ENCODE measurements around the gene DNAJC15.
"Not testable (repeated sequence)": the region's sequence is repeated elsewhere in the genome, so short reads cannot be mapped to it uniquely, and the experiment has no call there.

Gene DNAJC15

DNA sequence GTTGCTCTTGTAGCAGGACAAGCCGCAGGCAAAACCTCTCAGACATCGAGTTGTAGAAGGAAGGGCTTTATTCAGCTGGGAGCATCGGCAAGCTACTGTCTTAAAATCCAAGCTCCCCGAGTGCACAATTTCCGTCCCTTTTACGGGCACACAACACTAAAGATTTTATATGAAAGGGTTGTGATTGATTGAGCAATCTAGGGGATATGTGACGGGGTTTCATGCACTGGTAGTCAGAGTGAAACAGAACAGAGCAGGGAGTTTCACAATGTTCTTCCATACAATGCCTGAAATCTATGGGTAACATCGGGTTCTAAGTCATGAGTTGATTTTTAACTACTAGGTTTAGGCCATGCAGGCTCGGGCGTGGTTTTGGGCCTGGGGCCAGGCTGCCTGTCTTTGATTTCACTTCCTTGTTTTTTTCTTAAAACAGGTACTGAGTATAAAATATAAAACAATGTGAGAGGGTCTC, 22.0 kb downstream of the DNAJC15 start:
- peak in 1 of 5 experiments; percentile 69 for DNase-seq

DNA sequence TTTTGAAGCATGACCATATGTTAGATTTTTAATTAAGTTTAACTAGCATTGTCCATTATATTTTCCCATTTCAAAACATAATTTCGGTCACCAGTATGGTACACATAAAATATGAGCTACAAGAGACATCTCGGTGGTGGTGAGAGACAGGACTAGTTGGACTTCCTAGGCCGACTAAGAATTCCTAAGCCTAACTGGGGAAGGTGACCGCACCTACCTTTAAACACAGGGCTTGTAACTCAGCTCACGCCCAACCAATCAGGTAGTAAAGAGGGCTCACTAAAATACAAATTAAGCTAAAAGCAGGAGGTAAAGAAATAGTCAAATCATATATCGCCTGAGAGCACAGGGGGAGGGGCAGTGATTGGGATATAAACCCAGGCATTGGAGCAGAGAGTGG, 22.9 kb downstream of the DNAJC15 start:
- no peak for DNase-seq

DNA sequence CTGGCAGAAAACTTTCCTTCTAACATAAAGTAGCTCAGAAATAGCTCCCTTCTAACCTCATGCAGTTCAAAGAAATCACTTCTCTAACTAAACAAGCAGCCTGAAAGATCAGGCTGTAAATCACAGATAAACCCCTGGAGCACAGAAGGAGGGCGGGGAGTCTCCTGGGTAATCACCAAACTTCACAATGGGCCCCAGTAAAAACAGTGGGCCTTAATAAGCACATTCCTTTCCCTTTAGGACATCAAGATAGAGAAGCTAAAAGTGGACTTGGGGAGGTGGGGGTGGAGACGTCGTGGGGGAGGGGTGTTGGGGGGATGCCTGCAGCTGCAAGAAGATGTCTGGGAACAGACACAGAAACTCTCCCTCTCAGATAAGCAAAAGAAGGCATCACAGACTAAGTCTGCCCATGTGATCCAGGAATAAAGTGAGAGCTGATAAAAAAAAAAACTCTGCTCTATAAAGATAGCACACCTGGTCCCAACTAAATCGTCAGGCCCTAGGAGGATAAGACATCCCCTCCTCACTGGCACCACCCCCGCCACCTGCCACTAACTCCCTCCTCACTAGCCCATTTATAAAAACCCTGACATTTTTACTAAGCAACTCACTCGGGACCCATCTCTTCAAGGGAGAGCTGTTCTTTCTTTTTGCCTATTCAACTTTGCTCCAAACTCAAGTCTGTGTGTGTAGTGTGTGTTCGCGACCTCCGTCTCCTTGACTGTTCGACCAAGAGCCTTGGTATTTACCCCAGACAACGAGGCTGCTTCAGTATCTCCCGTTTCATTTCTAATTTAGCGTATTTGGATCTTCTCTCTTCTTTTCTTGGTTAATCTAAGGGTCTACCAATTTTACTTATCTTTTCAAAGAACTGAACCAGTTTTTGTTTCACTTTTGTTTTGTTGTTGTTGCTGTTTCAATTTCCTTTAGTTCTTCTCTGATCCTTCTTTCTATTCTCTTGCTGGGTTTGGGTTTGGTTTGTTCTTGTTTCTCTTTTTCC, 31.7 kb downstream of the DNAJC15 start:
- DNase-seq = peak in 2 of 5 experiments; percentile 13 to 49

DNA sequence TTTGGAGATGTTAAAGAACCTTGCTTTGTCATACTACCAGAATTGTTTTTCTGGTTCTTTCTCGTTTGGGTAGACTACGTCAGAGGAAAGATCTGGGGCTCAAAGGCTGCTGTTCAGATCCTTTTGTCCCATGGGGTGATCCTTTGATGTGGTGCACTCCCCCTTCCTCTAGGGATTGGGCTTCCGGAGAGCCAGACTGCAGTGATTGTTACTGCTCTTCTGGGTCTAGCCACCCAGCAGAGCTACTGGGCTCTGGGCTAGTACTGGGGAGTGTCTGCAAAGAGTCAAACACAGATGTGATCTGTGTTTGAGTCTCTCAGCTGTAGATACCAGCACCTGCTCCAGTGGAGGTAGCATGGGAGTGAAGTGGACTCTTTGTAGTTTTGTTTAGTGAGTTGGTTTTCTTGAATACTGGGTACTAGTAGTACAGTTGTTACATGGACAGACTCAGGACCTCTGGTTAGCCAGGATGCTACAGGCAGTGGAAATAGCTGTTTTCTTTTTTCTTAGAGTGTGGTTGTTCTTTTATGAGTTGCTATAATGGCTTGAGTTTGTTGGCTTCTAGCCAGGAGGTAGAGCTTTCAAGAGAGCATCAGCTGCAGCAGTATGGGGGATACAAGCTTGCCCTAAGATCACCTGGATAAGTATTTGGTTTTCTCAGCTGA, 34.4 kb downstream of the DNAJC15 start:
- DNase-seq = peak in 3 of 5 experiments; percentile 30 to 67 (median 42)

DNA sequence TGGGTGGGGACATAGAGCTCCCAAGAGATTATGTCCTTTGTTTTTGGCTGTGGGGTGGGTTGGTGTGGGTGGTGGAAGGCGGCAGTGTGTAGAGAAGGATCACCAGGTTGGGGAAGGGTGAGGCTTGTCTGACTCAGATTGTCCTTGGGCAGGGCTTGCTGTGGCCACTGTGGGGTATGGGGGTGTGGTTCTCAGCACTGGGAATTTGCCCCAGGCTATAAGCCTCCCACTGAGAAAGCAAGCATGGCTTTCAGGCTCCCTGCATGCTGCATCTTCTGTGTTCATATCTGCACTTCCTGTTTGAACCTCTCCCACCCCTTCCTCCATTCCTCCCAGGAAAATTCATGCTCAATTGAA, 34.9 kb downstream of the DNAJC15 start:
- DNase-seq = peak in 1 of 5 experiments; percentile 50

DNA sequence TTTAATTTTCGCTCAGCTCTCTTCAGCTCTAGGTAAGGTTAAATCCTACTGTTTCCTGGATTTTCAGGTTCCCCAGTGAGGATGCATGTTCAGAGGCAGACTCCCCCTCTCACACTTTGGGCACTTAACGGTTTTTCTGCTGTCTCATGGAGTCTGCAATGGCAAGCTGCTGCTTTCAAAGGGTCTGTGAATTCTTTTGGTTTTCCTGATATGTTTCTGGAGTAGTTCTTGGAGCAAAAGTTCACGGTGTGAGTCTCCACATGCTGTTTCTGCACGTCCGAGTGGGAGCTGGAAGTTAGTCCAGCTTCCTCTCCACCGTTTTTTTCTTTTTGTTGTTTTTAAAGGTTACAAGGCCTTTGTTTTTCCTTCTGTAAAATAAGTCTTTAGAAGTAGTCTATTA, 35.4 kb downstream of the DNAJC15 start:
- DNase-seq = no peak

DNA sequence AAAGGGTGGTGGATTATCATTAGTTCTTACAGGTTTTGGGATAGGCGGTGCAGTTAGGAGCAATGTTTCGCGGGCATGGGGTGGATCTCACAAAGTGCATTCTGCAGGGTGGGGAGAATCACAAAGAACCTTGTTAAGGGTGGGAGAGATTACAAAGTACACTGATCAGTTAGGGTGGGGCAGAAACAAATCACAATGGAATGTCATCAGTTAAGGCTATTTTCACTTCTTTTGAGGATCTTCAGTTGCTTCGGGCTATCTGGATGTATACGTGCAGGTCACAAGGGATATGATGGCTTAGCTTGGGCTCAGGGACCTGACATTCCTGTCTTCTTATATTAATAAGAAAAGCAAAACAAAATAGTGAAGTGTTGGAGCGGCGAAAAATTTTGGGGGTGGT, 36.4 kb downstream of the DNAJC15 start:
- not testable (repeated sequence) for DNase-seq

DNA sequence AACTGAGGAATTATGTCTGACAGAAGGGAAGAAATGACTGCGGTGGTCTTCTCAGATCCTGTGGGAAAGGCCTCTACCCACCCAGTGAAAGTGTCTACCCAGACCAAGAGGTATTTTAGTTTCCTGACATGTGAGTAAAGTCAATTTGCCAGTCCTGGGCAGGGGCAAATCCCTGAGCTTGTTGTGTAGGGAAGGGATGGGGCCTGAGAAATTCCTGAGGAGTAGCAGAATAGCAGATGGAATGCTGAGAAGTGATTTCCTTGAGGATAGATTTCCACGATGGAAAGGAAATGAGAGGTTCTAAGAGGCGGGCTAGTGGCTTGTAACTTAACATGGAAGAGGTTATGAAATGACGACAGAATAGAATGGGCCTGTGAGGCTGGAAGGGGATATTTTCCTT, 37.4 kb downstream of the DNAJC15 start:
- not testable (repeated sequence) for DNase-seq

DNA sequence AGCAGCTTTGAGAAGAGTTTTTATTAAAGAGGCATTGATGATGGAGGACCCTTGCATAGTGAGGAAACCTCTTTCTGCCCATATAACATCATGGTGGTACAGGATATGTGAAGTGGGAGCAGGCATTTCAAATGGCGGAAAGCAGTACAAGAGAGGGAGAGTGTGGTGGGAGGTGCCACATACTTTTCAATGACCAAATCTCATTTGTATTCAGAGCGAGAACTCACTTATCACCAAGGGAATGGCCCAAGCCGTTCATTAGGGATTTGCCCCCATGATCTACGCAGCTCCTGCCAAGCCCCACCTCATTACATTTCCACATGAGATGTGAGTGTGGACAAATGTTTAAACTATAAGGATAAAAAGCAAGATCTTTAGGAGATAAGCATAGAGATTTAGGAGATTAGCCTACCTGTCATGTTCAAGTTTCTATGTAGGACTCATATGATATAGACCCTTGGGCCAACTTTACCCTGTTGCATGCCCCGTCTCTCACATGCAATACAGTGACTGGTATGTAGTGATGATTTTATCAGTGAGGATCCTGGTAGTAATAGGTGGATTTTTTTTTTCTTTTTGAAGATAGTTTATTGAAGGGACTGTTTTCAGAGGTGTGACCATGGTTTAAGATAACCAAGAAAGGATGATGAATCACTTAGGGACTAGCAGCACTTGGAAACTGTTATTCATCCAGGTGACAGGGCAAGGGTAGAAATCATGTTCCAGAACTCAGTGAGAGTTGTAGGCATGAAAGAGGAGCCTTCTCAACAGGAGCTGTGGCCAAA, 38.3 kb downstream of the DNAJC15 start:
- no peak for DNase-seq

DNA sequence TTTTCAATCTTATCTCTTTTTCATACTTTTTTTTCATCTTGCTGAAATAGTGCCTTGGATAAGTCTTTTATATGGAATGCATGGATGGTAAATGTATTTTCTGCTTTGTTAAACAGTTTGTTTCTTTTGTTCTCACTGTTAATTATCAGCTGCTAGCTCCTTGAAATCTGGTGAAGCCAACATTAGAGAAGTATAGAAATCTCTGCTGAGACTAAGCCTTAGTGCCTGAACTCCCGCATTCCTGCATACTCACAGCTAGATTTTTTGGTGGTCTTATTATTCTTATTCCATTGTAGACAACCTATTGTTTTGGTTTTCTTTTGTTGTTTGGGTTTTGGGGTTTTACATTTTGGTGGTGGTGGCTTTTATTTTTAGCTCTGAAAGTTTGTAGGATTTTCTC, 48.4 kb downstream of the DNAJC15 start:
- no peak for DNase-seq

DNA sequence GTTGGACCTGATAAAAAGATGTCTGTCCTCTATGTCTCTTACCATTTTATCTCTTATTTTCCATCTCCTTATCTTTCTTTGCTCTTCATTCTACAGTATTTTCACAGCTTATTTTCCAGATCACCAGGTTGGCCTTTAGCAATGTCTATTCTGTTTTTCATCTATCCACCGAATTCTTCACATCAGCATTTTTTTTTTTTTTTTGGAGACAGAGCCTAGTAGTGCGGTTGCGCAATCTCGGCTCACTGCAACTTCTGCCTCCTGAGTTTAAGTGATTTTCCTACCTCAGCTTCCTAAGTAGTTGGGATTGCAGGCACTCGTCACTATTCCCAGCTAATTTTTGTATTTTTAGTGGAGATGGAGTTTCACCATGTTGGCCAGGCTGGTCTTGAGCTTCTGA, 49.0 kb downstream of the DNAJC15 start:
- no peak for DNase-seq

DNA sequence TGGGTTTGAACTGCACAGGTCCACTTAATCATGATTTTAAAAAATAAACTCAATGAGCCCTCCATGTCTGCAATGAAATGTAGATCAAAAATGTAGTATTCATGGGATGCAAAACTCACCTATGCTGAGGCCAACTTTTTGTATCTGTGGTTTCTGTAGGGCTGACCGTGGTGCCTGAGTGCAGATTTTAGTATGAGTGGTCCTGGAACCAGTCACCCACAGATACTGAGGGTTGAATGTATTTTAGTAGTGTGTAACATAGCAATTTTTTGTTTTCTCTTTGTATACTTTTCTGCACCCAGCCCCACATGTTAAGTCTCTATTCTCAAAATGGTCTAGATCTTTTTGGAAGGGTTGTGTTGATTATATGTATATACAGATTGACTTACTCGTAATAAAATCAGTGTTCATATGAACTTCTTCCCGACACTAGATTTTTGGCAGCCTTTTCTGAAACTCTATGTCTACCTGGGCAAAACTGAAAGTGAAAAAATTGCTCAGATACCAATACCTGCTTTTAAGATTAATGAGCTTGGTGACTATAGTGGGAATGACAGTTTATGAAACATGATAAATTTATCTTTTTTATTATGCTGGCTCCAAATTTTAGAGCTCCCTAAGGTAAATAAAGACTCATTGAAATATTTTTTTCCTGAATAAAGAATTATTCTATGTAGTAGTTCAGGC, 51.6 kb downstream of the DNAJC15 start:
- DNase-seq = peak in 1 of 5 experiments; percentile 59

DNA sequence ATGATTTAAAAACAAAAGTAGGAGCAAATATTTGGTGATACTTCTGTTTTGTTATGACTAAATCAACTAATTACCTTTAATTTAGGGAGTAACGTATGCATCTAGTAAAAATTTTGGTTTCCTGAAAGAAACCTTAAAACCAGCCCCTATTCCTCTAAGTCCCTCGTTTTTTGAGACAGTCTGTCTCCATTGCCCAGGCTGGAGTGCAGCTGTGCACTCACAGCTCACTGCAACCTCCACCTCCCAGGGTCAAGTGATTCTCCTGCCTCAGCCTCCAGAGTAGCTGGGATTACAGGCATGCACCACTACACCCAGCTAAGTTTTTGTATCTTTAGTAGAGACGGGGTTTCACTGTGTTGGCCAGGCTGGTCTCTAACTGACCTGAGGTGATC, 52.1 kb downstream of the DNAJC15 start:
- not testable (repeated sequence) for DNase-seq

DNA sequence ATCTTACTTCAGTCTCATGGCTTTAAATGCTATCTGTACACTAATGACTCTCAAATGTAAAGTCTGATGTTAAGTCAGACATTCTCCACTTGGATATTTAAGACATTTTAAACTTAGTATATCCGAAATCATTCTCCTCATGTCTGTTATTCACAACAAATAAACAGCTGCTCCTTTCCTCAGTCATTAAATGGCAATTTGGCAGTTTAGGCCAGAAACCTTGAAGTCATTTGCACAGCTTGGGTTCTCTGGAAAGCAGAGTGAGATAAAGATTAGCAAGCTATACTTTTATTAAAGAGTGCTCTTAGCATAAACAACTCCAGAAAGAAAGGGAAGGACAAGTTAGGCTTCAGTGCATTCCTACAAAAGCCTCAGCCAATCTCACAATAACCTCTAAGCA, 53.7 kb downstream of the DNAJC15 start:
- no peak for DNase-seq

DNA sequence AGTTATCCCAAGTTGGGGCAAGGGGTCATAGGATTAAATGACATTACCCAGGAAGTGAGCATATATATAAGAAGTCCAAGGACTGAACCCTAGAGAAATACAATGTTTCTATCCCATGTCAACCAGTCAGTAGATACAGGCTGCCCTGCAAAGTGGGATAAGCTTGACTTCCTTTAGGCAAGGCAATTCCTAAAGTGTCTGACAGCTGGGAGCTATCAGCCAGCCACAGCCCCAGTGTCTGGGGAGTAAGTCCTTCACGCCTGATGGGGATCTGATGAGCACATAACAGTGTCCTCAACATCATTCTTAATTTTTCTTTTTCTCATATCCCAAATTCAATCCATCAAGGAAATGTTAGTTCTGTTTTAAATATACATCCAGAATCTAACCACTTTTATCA, 54.1 kb downstream of the DNAJC15 start:
- no peak for DNase-seq

DNA sequence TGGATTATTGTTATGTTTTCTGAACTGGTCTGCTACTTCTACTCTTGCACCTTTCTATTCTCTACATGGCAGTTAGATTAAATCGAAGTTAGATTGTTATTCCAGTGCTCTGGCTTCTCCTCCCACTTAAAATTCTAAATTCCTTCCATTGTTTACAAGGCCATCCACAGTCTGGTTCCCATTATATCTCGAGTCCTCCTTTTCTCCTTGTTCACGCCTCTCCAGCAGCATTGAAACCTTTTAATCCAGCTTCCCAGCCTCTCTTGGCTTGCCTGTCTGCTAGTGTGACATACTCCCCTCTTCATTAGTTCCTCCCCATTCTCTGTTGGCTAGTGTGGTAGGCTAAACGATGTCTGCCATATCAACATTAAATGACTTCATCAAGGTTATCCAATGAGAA, 54.5 kb downstream of the DNAJC15 start:
- DNase-seq = no peak

DNA sequence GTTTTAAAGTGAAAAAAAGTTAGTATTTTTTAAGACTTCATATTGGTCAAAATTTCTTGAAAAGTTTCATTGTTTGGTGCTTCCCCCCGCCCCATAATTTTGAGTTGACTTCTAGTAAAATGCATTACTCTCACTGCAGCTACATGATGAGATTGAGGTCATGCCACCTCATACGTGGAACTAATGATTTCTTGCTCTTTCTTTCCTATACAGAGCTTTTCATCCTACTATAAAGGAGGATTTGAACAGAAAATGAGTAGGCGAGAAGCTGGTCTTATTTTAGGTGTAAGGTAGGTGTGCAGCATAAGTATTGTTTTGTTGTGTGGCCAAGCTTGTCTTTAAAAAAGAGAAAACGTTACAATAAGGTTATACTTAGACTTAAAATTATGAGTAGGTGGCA, 55.0 kb downstream of the DNAJC15 start:
- no peak for DNase-seq

DNA sequence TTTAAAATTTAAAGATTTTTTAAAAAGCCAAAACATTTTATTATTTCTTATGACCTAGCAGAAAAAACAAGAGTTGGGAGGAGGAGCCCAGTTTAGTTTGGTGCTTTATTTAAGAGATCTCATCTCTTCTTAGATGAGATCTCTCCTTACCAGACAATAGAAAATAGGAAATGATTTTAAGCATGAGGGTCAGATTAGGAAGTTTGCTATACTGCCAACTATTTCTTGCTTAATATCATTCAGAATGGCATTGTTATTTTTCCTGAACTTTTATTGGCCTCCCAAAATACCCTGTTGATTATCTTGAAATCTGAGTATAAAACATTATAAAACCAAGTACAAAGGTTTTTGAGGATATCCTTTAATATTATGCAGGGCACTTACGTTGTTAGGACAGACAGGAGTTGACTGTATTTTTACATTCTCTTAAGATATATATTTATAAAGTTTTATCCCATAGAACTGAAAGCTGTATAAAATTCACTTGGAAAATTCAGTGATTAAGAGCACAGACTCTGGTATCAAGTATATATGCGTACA, 56.1 kb downstream of the DNAJC15 start:
- DNase-seq = no peak

DNA sequence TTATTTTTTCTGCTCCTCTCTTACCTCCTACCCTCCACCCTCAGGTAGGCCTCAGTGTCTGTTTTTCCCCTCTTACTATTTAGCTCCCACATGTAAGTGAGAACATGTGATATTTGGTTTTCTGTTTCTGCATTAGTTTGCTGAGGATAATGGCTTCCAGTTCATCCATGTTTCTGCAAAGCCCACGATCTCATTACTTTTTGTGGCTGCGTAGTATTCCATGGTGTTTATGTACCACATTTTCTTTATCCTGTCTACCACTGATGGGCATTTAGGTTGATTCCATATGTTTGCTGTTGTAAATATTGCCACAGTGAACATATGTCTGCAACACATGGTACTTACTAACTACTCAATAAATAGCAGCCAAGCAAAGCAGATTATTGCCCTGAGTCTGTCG, 56.8 kb downstream of the DNAJC15 start:
- DNase-seq = no peak

DNA sequence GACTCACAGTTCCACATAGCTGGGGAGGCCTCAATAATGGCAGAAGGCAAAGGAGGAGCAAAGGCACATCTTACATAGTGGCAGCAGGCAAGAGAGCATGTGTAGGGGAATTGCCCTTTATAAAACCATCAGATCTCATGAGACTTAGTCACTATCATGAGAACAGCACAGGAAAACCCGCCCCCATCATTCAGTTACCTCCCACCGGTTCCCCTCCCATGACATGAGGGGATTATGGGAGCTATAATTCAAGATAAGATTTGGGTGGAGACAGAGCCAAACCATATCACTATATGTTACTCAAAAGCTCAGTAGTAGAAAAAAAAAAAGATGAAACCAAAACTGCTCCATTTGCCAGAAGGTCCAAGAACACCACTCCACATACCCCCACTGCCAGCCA, 58.5 kb downstream of the DNAJC15 start:
- DNase-seq = no peak

DNA sequence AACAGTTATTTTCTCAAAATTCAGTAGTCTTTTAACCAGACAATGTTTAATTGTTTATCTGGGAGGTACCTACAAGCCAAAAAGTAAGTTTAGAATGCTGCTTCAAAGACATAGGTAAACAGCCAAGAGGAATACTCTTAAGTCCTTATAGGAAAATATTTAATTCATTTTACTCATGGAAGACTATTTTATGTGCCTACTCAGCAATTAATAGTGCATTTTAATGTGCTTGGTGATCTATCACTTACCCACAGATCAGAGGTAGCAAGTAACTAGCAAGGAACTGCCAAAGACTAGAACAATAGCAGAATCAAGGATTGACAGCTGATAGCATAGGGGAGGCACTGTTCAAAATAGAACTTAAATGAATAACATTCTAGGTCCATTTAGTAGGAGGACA, 60.4 kb downstream of the DNAJC15 start:
- no peak for DNase-seq

DNA sequence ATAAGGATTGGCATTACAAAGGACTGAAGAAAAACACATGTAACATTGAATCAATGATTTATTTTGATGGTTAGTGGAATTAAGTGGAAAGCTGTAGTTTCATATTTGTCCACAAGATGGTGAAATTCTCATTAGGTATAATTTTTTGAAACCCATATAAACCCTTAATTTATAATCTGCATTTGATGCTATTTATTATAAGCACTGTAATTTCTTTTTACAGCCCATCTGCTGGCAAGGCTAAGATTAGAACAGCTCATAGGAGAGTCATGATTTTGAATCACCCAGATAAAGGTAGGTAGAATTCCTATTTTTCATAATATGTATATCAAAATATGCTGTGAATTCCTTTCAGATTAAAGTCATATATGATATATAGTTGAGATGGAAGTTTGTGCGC, 62.2 kb downstream of the DNAJC15 start:
- peak in 1 of 5 experiments; percentile 24 for DNase-seq

Data from T-helper 2 cell (primary cell).